HG02798 (cell line): Measurements from ENCODE around the gene KCNQ5.
"Not testable (repeated sequence)": the region's sequence is repeated elsewhere in the genome, so short reads cannot be mapped to it uniquely, and the experiment has no call there.

Source experiments
- ATAC-seq: cut with Tn5 transposase; IDR thresholded peaks from one replicate; pipeline ENCODE4 v1.9.1; 2021; ENCODE audit warnings: mild to moderate bottlenecking; ENCODE audit not compliant: unreplicated experiment, poor library complexity

The KCNQ5 gene

DNA sequence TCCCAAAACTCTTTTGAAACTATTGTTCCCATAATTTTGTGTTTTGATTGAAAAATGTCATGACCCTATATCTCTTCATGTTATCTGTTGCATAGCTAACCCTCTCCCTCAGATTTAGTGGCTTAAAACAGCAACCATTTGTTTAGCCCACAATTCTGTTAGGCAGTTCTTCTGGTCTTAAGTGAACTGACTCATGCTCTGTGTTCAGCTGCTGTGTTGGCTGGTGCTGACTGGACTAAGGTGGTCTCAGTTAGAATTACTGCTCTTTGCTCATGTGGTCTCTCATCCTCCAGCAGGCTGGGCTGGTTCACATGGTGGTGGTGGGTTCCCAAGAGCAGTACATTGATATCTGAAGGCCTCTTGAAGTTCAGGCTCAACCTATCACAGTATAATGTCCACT, 522.7 kb downstream of the KCNQ5 start:
- no peak for ATAC-seq

DNA sequence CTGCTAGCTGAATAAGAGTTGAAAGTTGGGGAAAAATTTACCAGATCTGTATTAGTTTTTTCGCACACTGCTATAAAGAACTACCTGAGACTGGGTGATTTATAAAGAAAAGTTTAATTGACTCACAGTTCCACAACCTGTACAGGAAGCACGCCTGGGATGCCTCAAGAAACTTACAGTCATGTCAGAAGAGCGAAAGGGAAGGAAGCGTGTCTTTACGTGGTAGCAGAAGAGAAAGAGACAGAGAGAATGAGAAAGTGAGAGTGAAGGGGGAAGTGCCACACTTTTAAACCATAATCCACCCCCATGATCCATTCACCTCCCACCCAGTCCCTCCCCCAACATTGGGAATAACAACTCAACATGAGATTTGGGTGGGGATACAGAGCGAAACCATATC, 523.8 kb downstream of the KCNQ5 start:
- peak; percentile 59 for ATAC-seq

DNA sequence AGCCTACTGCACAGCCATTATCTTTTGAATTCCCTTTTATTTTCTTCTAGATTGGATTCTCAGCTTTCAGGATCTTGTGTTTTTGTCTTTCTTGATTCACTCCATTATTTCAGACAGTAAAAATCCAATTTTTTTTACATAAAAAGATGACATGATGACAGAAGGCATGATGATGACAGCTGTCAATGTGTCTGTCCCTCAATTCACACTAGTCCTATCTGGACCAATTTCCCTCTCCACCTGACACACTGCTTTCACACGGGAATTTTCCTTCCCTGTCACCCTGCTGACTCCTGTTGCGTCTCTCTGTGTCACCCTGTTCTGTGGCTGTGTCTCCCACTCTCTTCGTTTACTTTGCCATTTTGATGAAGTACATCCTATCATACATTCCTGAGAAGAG, 529.9 kb downstream of the KCNQ5 start:
- no peak for ATAC-seq

DNA sequence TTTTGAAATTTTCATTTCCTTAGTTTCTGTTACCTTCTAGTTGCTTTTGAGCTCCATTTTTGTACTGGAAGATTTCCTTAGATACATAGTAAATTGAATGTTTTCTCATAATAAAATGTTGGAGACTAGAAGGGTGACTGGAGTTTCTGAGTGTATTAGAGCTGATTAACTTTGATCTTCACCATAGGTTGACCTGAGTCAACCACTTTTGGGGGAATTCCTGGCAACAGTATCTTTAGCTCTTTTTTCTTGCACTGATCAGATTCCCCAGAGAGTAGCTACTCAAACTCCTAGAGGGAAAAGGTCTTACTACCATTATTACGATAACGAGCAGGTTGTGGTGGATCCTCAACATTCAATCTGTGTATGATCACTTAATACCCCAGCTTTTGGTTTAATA, 530.7 kb downstream of the KCNQ5 start:
- ATAC-seq = peak; percentile 54

DNA sequence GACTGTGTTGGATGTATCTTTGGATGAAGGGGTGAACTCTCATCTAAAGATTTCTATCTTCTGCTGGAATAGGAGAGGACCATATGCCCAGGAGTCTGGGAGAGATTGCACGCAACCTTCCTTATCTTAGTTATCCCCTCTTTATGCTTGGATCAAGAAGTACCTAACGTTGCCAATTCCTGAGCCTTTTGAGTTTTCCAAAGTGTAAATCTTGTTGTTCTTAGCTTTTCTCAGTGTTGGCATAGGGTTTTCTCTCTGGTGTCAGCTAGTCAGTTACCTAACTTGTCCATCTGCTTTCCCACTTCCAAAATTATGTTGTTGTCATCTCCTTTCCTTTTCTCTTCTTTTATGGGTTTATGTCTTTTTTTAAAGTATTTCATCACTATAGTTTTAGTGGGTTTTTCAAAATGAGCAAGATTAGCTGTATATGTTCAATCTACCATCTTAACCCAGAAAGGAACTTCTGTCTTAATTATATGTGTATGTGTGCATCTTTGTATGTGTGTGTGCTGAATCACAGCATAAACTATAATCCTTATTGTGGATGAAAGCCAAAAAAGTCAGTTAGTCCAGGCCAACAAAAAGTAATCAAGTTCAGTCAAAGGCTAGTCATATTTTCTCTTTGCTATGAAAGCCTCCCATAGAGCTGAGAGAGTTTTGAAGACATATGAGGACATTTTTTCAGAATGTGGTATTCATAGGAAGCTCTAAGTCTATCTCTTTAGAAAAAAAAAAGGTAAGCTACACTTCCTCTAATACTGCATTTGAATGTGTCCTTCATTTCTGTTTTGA, 531.3 kb downstream of the KCNQ5 start:
- ATAC-seq = no peak

DNA sequence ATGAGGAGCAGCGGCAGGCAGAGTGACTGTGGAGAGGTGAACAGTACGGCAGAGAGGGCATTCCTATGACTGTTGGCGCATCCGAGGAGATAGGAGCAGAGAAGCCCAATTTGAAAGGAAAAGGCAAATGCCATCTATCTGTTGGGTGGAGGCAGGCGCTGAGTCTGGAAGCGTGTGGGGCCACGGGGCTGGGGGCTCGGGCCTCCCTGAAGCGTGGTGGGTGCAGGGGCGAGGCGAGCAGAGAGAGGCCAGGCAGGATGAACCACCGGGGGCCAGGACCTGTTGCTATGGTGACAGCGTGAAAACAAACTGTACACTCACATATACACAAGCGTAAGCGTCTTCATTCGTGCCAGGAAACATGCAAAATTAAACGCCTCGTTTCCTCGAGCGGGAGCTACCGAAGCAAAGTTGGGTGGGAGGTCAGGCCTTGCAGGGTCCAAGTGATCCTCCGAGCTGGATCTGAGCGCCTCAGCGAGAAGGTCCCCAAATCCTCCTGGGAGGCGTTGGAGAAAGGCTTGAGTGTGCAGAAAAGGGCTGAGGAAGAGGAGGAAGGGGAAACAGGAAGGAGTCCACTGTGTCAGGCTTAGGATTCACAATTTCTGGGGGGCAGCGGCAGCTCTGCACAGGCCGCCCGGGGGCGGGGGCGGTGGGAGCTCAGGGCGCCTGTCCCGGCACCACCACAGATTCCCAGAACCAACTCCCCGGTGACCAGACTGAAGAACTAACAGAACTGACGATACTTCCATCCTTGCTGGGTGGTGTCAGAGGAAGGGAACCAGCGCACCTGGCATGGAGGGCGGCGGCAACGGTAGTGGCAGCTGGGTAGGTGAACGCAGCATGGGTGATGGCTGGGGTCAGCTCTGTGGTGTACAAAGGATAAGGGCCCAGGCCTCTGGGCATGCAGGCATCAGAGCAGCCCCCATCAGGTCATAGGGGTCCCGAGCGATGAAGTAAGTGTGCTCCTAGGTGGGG, 535.2 kb downstream of the KCNQ5 start:
- no peak for ATAC-seq

DNA sequence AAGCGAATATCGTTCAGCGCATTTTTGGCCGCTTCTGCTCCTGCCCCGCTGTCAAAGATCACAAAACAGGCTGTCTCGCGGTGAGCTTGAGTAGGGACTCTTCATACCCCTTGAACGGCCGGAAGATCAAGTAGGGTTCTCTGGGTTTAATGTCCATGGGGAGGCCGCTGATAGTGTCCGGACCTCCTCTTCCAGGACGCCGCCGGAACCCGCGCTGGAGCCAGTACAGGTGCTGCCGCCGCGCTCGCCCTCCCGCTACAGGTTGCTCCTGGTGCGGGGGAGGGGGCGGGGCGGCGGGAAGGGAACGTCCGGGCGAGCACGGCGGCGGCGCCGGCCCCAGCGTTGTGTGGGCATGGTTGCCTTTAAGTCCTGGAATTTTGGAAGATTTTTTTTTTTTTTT, 536.0 kb downstream of the KCNQ5 start:
- ATAC-seq = no peak

DNA sequence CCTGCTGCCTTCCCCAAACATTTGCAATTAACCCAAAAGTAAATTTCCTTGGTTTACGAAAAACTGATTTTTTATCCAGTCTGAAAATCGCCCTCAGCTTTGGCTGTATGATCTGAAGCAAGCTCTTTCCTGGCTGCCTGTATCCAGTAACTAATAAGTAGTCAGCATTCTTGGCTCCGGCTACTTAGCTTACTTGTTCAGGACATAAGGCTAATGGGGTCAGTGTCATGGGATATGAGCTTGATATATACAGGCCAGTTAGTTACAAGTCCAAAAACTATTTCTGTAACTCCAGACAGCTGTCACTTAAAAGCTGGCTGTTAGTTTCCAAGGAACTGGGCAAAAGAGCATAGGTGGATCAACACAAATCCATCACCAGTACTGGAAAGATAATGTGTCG, 547.2 kb downstream of the KCNQ5 start:
- ATAC-seq = no peak

DNA sequence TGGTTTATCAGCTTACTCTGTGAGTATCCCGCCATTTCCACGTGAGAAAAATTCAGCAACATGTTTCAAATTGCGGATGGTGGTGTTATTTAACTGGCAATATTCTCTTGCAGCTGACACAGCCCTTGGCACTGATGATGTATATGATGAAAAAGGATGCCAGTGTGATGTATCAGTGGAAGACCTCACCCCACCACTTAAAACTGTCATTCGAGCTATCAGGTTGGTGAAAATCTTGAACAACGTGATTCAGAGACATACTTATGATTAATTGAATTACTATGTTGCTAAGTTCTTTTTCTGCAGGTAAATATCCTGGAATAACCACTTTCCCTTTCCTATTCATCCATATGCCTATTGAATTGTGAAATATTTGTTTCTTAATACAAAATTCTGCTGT, 547.8 kb downstream of the KCNQ5 start:
- ATAC-seq = no peak

DNA sequence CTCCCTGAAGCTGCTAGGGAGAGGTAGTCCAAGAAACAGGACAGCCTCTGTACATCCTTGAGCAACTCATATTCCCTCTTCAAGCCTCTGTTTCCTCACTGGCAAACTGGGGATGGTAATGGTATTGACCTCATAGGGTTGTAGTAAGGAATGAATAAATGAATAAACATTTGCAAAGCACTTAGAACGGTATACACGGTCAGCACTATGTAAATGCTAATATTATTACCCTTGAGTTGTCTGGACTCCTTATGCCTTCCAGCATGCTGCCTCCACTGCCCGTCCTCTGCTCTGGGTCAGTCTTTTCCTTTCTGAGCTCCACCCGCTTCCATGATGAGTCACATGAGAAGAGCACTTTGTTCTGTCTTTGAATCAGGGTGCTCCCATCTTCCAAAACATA, 552.8 kb downstream of the KCNQ5 start:
- no peak for ATAC-seq

DNA sequence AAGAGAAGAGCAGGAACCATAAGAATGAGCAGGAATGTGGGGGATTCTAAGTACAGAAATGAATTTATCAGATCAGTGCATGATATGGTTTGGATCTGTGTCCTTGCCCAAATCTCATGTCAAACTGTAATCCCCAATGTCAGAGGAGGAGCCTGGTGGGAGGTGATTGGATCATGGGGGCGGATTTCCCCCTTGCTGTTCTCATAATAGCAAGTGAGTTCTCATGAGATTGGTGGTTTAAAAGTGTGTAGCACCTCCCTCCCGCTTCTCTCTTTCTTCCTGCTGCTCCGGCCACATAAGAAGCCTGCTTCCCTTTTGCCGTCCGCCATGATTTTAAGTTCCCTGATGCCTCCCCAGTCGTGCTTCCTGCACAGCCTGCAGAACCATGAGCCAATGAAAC, 554.2 kb downstream of the KCNQ5 start:
- no peak for ATAC-seq

DNA sequence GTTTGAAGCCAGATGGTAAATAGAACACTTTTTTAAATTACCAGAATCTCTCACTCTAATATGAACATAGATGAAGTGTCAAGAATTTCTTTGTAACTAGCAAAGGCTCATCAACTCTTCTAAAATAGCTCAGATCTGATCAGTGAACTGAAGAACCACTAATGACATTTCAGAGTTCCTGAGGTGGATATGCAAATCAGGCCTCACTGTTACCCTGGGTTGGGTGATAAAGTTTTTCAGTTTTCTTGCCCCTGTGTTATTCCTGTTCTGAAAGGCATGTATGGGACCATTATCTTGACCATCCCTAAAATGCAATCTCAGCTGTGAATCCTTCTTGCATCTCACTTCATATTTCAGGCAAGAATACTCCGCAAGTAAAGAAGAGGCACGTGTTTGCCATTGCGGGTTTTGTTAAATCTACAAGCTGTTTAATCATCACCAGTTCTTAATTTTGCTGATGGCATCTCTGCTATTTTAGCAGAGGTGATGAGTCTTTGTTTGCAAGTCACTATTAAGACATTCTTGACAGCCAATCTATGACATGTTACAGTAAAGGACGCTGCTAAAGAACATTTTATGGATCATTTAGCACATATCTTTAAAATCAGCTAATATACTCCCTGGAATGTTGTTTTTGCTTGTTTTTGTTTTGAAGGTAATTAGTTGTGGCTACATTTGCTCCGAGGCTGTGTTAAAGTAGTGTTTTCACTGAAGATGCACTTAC, 555.5 kb downstream of the KCNQ5 start:
- ATAC-seq = peak; percentile 68

DNA sequence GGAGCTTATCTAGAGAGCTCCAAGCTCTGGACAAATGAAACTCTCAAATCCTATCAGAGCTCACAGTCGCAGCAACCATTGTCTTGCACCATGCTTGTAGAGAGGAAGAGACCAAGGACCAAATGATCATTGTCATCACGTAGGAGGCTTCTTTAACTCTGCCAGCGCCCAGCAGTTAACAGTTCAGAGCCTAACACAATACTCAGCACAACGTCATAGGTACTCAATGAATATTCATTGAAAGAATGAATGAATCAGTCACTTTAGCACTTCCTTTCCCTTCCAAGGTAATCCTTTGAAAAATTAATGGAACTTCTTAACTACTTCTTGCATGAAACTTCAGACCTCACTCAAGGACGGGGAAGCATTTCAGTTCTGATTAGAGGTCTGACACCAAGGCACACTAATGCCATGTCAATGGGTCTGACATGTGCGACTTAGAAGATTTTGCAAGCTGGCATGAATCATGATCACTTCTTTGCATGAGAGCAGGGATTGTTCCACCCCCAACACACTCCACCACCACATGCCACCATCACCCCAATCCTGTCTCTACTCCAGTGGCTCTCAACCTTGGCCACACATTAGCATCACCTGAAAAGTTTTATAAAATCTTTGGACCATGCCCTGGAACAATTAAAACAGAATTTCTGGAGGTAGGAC, 558.3 kb downstream of the KCNQ5 start:
- no peak for ATAC-seq

DNA sequence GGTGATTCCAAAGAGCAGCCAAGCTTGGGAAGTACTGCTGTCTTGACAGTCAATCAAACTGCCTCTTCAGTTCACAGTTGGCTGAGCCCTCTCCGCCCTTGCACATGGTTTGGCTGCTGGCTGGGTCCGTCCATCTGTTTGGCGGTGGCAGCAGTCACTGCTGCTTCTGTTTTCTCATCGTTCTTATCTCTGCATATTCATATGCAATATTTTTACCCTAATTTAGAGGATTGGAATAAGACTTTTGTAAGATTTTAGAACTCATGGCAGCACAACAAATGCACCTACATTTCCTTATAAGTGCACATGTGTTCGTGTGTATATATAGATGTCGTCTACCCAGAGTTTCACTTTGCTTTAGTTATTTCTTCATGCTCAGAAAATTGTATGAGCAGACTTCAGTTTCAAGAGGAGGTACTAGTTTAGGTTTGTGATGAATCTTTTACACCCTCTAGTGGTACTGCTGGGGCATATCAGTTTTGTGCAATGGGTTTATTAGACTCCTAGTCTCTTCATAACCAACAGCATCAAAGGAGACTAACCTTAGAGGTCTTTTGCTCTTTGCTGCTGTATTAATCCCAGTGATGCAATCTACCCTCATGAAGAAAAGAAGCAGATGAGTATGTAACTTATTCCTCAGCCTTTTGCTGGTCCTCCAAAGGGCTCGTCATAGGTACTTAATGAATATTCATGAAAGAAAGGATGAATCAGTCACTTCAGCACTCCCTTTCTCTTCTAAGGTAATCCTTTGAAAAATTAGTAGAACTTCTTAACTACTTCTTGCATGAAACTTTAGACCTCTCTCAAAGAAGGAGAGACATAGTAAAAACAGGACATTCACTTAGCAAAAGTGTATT, 559.1 kb downstream of the KCNQ5 start:
- peak; percentile 83 for ATAC-seq

DNA sequence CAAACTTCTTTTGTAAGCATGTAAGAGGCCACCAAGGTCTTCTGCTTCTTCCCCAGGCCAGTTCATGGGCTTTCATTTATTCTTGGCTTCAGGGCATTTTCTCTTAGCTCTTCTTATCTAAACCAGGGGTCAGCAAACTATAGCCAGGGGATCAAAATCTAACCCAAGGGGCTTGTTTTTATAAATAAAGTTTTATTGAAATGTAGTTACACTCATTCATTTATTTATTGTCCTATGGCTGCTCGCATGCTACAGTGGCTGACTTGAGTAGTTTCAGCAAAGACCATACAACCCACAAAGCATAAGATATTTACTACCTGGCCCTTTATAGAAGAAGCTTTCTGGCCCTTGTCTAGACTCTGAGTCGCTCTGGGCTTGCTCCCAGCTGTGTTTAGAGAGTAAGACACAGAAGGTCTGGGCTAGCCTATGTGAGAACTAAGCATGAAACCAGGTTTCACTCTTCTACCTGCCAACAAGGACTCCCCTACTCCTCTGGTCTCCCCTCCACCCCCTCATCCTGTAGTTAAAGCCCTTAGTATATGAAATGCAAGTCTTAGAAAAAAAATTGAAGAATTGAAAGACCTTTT, 560.2 kb downstream of the KCNQ5 start:
- peak; percentile 50 for ATAC-seq

DNA sequence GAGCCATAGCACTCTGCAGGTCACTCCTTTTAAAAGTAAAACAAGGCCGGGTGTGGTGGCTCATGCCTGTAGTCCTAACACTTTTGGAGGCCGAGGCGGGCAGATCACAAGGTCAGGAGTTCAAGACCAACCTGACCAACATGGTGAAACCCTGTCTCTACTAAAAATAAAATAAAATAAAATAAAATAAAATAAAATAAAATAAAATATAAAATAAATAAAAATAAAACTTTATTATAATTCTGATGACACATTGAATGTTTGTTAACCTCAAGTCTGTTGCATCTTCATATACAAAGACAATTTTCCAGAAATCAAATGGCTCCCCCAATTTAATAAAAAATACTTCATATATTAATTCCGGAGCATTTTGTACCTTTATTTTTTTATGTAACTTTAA, 571.4 kb downstream of the KCNQ5 start:
- ATAC-seq = not testable (repeated sequence)

DNA sequence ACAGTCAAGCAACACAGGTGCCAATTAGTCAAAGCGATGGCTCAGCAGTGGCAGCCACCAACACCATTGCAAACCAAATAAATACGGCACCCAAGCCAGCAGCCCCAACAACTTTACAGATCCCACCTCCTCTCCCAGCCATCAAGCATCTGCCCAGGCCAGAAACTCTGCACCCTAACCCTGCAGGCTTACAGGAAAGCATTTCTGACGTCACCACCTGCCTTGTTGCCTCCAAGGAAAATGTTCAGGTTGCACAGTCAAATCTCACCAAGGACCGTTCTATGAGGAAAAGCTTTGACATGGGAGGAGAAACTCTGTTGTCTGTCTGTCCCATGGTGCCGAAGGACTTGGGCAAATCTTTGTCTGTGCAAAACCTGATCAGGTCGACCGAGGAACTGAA, 572.9 kb downstream of the KCNQ5 start:
- ATAC-seq = no peak

DNA sequence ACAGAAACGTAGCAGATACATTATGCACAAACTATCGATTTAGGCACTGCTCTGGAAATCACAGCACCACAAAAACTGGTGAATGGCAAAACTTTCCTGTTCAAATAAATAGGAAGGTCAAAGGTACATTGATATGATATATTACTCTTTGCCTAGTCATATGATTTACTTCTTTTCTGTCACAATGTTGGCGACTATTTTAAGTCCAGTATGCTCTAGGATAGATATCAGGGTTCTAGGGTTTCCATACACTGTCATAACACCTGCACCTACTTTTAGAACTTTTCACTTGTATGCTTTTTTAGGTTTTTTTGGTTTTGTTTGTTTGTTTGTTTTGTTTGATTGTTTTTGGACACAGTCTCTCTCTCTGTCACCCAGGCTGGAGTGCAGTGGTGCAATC, 578.4 kb downstream of the KCNQ5 start:
- no peak for ATAC-seq

DNA sequence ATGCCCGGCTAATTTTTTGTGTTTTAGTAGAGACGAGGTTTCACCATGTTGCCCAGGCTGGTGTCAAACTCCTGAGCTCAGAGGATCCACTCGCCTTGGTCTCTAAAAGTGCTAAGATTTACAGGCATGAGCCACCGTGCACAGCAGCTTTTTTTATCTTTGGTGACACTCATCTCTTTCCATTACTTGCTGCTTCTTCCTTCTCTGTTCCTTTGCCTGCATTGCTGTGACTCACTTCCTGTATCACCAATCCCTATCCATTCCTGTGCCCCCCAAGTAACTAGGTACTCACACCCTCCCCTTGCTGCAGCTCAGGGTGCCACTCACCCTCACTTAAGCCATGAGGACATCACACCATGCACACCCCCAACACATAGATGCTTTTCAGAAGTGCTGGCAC, 578.9 kb downstream of the KCNQ5 start:
- no peak for ATAC-seq
